Heart left ventricle (tissue), 16 donors: ENCODE data around the gene SEC14L2. TPM values are rescaled to one million over a fixed set of nuclear protein-coding genes. Genes with fewer than 3 reads are reported as not detected.

Experiments
- ATAC-seq, 4 donors: fragments of 200-7000 bp; cut with Tn5 transposase; one replicate each; pipeline ENCODE4 v1.9.1; 2020 to 2022; ENCODE audit warnings: moderate library complexity in 4 of 4, mild to moderate bottlenecking in 3 of 4, moderate number of reproducible peaks in 1 of 4
- DNase-seq, 5 donors: peaks; one replicate each; pipeline ENCODE4 v3.0.0-alpha.2; 2020
- H3K27ac ChIP-seq, 12 donors: fragments of 200-600 bp; sonication (generic) in 4 of 12; one replicate each; pipeline versions ENCODE4 v1.5.0 to v1.8.0; 2016 to 2022; ENCODE audit warnings: mild to moderate bottlenecking in 2 of 12
- H3K27me3 ChIP-seq, 9 donors: fragments of 200-600 bp; sonication (generic) in 2 of 9; one replicate each; pipeline versions ENCODE4 v1.5.1 to v1.8.0; 2016 to 2022; ENCODE audit warnings: mild to moderate bottlenecking in 3 of 9
- H3K36me3 ChIP-seq, 9 donors: fragments of 200-600 bp; sonication (generic) in 2 of 9; one replicate each; pipeline versions ENCODE4 v1.5.0 to v1.8.0; 2018 to 2022; ENCODE audit warnings: mild to moderate bottlenecking in 2 of 9
- H3K4me1 ChIP-seq, 12 donors: fragments of 200-600 bp; sonication (generic) in 4 of 12; one replicate each; pipeline versions ENCODE4 v1.5.0 to v1.8.0; 2016 to 2022; ENCODE audit warnings: mild to moderate bottlenecking in 3 of 12
- H3K4me3 ChIP-seq, 12 donors: fragments of 200-600 bp; sonication (generic) in 4 of 12; one replicate each; pipeline versions ENCODE4 v1.5.0 to v1.8.0; 2017 to 2022; ENCODE audit warnings: mild to moderate bottlenecking in 9 of 12, moderate library complexity in 4 of 12
- H3K9me3 ChIP-seq, 12 donors: fragments of 200-600 bp; sonication (generic) in 4 of 12; one replicate each; pipeline versions ENCODE4 v1.5.0 to v1.8.0; 2016 to 2022; ENCODE audit warnings: mild to moderate bottlenecking in 1 of 12
- POLR2A ChIP-seq, 2 donors: fragments of 450-650 bp; IDR thresholded peaks; one replicate each; pipeline ENCODE4 v1.6.1; 2017; ENCODE audit warnings: antibody characterized with exemption in 2 of 2, mild to moderate bottlenecking in 2 of 2, moderate library complexity in 2 of 2
- WGBS, 4 donors: extraction: QIAGEN DNeasy Blood & Tissue Kit in 2 of 4; methylation state at CpG; one replicate each; pipeline versions ENCODE4 v1.1.5 to v1.1.7; 2013 to 2018; 5-methylcytosine and 5-hydroxymethylcytosine counted together
- intact Hi-C, 10 donors: fragments of 100-400 bp; cut with DNase I; formaldehyde crosslinking; loops; one replicate each; pipeline versions ENCODE4 v1.11.1 to v1.14.2; 2022
- polyA plus RNA-seq, 2 donors: library from polyadenylated mRNA; stranded (reverse); fragments of 200-250 nt; gene quantifications; one replicate each; pipeline ENCODE4 v1.2.3, GENCODE V29; 2013
- total RNA-seq, 9 donors: library from RNA; depleted of rRNA in 2 of 9; stranded (reverse); fragments of >200 nt in 2 of 9; fragmentation: NEBNext Ultra II Directional in 3 of 9; extraction: Animal tissue kit (Norgen Biotek cat#: 25700) in 3 of 9; gene quantifications; one replicate each; pipeline versions ENCODE4 v1.1.0 to v1.2.4, GENCODE V29; 2016 to 2023
- TF ChIP-seq, protein P1 (sequence below), 12 donors: fragments of 200-600 bp; sonication (generic) in 4 of 12; IDR thresholded peaks; one replicate each; pipeline versions ENCODE4 v1.5.0 to v1.8.0; 2018 to 2022; ENCODE audit warnings: antibody characterized with exemption in 12 of 12, mild to moderate bottlenecking in 5 of 12
- donor health status: ischemic (EF 13 %, LVEDD 7.1; RV severe dilation, severe dysfunction).
- donor health status: healthy with polysubstance abuse.
- donor health status: DM: no; HTN: yes; CAD: no.
- donor health status: DM: no; HTN: no; CAD: no.
- donor health status: ischemic (EF 25% LVEDD 6.9; RV normal size, moderate dysfunction).
- donor health status: ischemic (EF 25% LVEDD 5.7; RV mildly dilated, moderate dysfunction).
- donor health status: healthy.
- donor health status: DM: yes; HTN: yes; CAD: no.
- donor health status: ischemic (EF 35%, LVEDD 5.7; RV mildly dilated, moderate dysfunction).
- donor health status: nonischemic (EF 11% LVEDD 7.7; RV severe dilation, severe dysfunction).
- donor health status: DM: yes; HTN: yes; CAD: no.
- donor health status: PGD.
- donor health status: ischemic (EF 29% LVEDD 5.4; RV normal size, mild dysfunction).
- donor health status: nonischemic (EF 23%, LVEDD 6.1; RV moderate dilation, normal function).

SEC14L2 gene
- total and polyA plus RNA-seq, 11 donors = 0.30 to 11.2 (median 1.6) TPM

DNA sequence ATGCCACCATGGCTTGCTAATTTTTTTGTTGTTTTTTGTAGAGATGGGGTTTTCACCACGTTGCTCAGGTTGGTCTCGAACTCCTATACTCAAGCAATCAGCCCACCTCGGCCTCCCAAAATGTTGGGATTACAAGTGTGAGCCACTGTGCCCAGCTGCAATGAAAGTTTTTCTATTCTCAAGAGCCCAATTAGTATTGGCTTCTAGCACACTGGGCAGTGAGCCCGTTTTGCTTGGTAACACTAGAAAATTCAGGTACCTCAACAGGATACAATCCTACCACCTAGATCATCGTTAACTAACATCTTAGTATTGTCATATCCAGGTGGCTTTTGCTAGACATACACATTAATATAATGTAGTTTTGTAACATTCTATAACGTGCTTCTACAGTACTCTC lies 56.0 kb downstream of the SEC14L2 start:
- H3K4me3 ChIP-seq = no peak overlapping the region
- WGBS, 4 donors = 81 to 83% (median 81%) methylated on average over 6 of the region's 6 CpGs
- H3K27me3 ChIP-seq = peaks cover 0 to 23% (median 0%) of the 10 kb centered on the region in 9 donors
- no peaks in the 10 kb centered on the region for H3K36me3 ChIP-seq
- DNase-seq (no peak), ATAC-seq (no peak)
- TF ChIP-seq, protein P1, sequence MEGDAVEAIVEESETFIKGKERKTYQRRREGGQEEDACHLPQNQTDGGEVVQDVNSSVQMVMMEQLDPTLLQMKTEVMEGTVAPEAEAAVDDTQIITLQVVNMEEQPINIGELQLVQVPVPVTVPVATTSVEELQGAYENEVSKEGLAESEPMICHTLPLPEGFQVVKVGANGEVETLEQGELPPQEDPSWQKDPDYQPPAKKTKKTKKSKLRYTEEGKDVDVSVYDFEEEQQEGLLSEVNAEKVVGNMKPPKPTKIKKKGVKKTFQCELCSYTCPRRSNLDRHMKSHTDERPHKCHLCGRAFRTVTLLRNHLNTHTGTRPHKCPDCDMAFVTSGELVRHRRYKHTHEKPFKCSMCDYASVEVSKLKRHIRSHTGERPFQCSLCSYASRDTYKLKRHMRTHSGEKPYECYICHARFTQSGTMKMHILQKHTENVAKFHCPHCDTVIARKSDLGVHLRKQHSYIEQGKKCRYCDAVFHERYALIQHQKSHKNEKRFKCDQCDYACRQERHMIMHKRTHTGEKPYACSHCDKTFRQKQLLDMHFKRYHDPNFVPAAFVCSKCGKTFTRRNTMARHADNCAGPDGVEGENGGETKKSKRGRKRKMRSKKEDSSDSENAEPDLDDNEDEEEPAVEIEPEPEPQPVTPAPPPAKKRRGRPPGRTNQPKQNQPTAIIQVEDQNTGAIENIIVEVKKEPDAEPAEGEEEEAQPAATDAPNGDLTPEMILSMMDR (IDR thresholded peaks at IDR 0.05) = no peak
- H3K9me3 ChIP-seq = no peaks in the 10 kb centered on the region
- no peaks in the 10 kb centered on the region for H3K4me1 ChIP-seq
- intact Hi-C loops = no loop called here
- no peak overlapping the region for H3K27ac ChIP-seq

DNA sequence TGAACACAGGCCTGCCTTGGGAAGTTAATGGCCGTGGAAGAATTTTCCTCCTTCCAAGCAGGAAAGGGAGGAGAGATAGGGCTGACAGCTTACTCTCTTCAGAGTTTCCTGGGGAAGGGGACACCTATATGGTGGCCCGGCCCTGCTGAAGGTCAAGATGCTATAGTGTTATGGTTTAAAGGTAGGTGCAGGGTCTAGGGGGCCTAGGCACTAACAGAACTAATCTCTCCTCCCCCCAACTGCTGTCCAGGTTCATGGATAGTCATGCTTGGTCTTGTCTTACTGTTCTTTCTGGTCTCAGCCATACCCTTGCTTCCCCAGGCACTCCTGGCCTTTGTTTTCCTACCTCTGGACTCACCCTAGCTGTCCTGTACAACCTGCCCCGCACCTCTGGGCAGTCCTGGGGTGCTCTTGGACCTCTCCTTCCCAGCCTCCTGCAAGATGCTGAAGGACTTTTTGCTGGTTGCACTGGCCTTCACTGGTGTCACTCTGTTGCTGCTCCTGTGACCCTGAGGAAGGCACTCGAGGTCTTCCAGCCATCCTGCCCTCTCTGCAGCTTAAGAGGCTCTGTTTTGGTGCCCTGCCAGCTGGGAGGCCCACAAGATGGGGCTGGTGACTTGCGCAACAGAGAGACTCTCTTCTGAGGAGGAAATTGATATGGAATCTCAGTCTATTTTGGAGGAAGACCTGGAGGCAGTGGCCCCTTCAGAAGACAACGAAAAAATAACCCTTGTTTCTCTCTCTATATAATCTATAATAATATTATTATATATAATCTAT lies 57.1 kb downstream of the SEC14L2 start:
- no peaks in the 10 kb centered on the region for H3K4me1 ChIP-seq
- 54 to 60% (median 56%) methylated on average over 6 of the region's 6 CpGs for WGBS, 4 donors
- TF ChIP-seq, protein P1 (IDR thresholded peaks at IDR 0.05) = no peak
- no peak for TF ChIP-seq POLR2A (IDR thresholded peaks at IDR 0.05)
- no peak overlapping the region for H3K27ac ChIP-seq
- H3K27me3 ChIP-seq = peaks cover 0 to 23% (median 0%) of the 10 kb centered on the region in 9 donors
- no peak for ATAC-seq
- H3K9me3 ChIP-seq = no peaks in the 10 kb centered on the region
- no peaks in the 10 kb centered on the region for H3K36me3 ChIP-seq
- intact Hi-C loops = no loop called here
- no peak overlapping the region for H3K4me3 ChIP-seq
- no peak for DNase-seq

GRCh38 chr22:30455075-30455840 lies 58.4 kb downstream of the SEC14L2 start:
- no peaks in the 10 kb centered on the region for H3K4me1 ChIP-seq
- TF ChIP-seq, protein P1 (IDR thresholded peaks at IDR 0.05) = no peak
- TF ChIP-seq POLR2A (IDR thresholded peaks at IDR 0.05) = no peak
- H3K4me3 ChIP-seq = no peak overlapping the region
- peaks cover 0 to 23% (median 0%) of the 10 kb centered on the region in 9 donors for H3K27me3 ChIP-seq
- no peaks in the 10 kb centered on the region for H3K36me3 ChIP-seq
- H3K27ac ChIP-seq = no peak overlapping the region
- DNase-seq = no peak
- WGBS, 4 donors = 86 to 93% (median 90%) methylated on average over 8 of the region's 8 CpGs
- ATAC-seq = no peak
- intact Hi-C loops = no loop called here
- no peaks in the 10 kb centered on the region for H3K9me3 ChIP-seq

DNA sequence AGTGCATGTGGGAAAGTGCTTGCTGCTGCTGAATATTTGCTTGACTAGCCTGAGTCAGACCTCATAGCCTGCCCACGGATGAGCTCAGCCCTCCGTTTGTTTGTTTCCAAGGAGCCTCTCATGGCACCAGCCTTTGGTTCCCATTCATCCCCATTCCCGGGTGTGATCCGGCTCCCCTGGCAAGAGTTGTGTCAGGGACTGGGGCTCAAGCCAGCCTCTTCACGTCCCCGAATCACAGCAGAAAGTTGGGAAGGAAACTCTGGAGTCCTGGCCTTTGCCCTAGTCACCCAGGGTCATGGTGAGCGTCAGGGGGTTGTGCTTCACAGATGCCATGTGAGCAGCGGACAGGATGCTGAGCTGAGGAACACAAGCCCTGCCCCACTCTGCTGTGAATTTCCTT lies 61.2 kb downstream of the SEC14L2 start:
- TF ChIP-seq POLR2A (IDR thresholded peaks at IDR 0.05) = no peak
- TF ChIP-seq, protein P1 (IDR thresholded peaks at IDR 0.05) = no peak
- intact Hi-C loops = no loop called here
- DNase-seq = no peak

More for the DNA sequence above, 61.2 kb downstream of the SEC14L2 start:
- 38 to 68% (median 67%) methylated on average over 7 to 8 of the region's 8 CpGs for WGBS, 4 donors
- Histone ChIP-seq H3K4me3 (no peak overlapping the region), H3K4me1 (no peaks in the 10 kb centered on the region), H3K27ac (no peak overlapping the region), H3K36me3 (no peaks in the 10 kb centered on the region), H3K27me3 (peaks cover 0 to 8% (median 0%) of the 10 kb centered on the region in 9 donors), H3K9me3 (no peaks in the 10 kb centered on the region)
- no peak for ATAC-seq
